GM19351 (cell line): ENCODE results near the gene ANKRD63.

Experiments
- ATAC-seq: cut with Tn5 transposase; IDR thresholded peaks from one replicate; pipeline ENCODE4 v1.9.1; 2021; ENCODE audit warnings: mild to moderate bottlenecking, moderate library complexity; ENCODE audit not compliant: unreplicated experiment

Gene ANKRD63

DNA sequence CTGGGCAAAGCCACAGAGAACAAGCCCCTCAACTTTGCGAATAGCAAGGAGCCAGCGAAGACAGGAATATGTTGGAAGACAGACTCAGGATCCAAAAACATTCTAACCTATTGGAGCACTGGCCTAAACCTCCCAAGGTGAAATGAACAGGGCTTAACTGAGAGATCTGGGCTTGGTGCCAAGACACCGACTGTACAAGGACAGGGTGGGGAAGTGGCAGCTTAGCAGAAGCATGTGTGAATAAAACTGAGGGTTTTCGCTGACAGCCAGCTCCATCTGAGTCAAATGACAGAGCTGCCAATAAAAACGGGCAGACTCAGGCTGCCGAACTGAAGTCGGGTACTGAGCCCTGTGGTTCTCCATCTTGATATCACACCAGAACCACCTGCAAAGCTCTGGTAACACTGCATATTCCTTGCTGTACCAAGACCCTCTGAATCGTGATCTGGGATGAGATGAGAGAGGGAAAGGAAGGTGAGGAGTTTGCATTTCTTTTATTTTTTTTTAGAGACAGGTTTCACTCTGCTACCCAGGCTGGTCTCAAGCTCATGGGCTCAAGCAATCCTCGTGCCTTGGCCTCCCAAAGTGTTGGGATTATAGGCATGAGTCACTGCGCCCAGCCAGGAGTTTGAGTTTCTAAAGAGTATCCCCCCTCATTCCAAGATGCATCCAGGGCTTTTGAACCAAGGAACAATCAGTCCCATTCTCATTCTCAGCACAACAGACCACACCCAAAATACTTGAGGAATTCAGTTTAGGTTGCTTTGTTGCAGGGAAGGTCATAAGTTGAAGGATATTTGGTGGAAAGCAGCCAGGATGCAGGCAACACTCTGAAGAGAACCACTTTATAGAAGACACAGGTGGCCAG is 30.9 kb upstream of the ANKRD63 start:
- ATAC-seq, result no peak

DNA sequence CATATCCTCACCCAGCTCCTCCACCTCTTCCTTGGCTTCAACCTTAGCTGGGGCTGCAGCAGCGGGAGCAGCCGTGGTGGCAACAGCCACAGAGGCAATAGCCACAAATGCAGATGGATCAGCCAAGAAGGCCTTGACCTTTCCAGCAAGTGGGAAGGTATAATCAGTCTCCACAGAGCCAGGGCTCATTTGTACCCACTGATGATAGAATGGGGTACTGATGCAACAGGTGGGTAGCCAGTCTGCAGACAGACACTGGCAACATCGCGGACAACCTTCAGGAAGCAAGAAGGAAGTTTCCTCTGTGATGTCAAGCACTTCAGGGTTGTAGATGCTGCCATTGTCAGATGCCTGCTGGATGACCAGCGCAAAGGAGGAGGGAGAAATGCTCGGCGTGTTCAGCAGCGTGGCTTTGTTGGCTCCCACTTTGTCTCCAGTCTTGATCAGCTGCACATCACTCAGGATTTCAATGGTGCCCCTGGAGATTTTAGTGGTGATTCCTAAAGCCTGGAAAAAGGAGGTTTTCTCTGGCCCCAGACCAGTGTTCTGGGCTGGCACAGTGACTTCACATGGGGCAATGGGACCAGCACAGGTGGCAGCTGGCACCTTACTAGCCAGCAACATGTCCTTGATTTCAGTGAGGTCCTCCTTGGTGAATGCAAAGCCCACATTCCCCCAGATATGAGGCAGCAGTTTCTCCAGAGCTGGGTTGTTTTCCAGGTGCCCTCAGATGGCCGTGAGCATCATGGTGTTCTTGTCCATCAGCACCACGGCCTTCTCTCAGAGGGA is 29.7 kb upstream of the ANKRD63 start:
- ATAC-seq, result no peak

DNA sequence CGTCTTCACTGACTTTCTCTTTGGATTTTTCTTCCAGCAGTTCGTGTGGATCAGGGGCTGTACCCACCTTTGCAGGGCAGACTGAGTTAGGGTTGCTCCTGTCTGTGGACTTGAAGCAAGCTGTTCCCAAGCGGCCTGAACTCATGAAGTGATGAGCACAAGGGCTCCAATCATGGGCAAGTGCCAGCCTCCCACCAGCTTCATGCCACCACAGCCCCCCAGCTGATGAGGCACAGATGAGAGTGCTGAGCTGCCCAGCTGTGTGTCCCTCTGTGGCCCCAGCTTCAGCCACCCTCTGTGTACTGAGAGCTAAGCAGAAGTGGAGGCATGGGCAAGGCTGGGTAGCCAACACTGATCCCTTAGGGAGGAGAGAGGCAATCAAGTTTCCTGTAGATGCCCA is 28.1 kb upstream of the ANKRD63 start:
- no peak for ATAC-seq

DNA sequence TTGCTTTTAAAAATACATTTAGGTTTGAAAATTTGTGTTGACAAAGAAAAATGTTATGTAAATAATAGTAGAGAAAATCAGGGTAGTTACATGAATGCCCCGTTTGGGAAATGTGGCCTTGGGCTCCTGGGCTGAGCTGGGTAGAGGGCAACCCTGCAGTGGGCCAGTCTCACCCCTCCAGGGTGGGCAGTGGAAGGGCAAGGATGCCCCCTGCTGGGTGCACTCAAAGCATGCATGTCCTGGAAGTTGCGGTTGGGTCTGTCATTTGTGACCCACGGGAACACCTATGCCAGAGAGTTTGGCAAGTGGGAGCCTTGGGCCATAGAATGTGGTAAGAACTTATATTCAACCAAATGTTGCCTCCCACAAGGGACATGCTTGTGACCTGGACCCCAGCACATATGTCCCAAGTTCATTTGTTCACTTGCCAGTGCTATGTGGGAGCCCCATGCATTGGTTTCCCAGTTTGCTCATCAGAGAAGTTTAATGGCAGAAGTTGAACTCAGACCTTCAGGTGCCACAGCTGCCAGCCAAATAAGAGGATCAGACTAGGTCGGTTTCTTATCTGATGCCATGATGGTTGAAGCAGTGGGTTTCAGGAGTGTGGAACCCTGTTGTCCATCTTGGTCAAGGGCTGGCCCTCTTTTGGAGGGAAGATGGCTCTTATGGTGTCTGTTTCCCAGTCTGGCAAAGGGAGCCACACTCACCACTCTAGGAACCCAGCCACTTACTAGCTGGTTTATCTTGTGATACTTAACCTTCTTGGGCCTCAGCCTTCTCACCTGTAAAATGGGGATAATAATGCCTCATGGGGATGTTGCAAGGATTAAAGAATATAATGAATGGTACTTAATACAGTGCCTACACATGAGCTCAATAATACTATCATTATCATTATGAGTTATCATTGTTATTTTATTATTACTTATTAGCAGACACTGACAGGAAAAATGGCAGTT is 27.4 kb upstream of the ANKRD63 start:
- no peak for ATAC-seq

DNA sequence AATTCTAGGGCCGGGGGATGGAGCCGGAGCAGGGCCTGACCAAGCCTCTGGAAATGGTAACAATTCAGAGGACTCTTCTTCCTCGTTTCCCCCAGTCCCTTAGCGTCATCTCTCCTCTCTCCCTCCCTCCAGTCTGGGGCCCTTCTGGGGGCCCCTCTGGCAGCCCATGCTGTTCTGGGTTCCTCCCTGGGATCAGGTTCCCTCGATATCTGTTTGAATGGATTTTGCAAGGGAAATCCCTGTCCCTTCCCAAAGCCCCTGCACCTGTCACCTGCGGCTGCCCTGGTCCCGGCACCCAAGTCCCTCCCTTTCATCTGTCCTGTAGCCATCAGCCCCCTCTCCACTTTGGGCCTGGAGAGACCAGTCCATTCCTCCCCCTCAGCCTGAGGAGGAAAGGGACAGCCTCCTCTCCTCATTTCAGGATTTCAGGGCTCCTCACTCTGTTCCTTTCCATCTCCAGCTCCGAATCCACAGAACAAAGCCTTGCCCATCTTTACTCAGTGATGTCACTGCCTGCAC is 26.5 kb upstream of the ANKRD63 start:
- no peak for ATAC-seq

DNA sequence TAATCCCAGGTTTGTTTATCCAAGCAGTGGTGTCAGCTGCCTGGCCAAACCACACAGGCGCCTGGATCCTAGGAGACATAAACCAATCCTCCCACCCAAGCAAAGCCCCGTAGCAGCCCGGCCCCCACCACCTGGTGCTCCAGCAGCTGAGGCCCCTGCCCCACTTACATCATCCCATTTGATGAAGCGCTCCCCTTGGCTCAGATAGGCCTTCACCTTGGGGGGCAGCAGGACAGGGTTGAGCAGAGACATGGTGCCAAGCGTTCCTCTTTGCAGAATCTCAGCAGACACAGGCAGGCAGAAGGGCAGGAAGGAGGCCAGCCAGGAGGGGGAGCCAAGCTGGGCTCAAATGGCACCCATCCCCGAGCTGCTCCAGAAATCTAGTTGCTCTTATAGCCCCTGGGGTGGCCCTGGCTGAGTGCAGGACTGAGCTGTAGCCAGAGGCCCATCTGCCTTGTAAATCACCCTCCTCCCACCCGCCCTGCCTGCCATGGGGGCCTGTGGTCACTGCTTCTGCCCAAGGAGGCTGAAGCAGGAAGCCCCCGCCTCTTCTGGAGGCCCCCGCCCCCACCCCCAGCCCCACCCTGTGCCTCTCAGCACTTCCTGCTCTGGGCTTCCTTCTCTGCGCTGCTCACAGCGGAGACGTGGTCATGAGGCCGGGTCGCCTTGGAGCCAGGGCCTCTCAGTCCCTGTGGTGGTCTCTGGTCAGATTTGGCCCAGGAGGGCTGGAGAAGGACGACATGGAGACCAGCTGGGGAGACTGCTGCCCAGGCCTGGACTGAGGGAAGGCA is 24.8 kb upstream of the ANKRD63 start, which contains the start of gene PLCB2:
PLCB2 (minus strand) TSS at position 515 of the 791 bp plus-strand sequence; CDS start at position 252, 263 bp downstream.
- ATAC-seq, result peak; percentile 62

DNA sequence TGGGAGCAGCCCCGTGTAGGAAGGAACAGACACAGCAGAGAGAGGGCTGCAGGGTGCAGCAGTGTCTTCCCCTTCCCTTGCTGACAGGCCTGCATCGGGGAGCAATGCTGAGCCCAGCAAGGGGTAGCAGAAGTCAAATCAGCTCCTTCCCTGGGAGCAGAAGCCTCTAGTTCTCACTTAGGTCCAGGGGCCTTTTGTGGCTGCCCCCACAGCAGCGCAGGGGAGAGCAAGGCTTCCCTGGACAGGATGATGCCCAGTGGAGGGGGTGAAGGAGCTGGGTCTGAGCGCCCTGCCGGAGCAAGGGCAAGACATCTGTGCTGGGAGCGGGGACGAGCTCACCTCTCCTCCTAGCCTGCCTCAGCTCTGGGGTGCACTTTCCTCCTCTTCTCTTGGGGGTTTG is 24.0 kb upstream of the ANKRD63 start:
- no peak for ATAC-seq

DNA sequence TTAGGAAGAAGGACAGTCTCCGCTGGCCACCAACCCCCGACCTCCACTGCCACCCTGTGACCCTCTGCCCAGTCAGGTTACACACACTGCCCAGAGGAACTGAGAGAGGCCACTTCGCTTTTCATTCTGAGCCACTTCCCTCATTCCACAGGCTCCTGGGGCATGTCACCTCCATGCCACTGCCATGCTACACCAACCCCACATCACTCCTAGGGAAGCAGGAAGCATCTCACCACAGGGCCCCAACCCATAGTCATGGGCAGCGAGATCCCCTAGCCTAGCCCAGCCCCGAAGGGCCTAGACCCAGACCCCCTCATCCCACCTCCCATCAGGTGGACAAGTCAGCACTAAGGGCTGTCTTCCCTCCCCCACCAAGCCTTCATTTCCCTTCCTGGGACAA is 23.5 kb upstream of the ANKRD63 start:
- ATAC-seq, result no peak

DNA sequence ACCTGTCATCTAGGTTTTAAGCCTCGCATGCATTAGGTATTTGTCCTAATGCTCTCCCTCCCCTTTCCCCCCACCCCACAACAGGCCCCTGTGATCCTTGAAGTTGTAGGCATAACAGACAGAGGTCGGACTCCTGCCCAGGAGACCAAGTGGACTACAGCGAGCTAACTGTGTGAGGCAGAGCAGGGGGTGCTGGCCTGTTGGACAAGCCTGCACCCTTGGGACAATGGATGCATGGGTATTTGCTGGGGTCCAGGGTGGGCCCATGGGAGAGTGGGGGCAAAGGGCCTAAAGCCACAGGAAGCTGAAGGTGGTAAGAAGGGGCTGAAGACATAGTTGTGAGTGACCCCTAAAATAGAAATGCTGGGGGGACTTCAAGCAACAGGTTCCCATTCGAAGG is 22.4 kb upstream of the ANKRD63 start:
- ATAC-seq, result no peak

DNA sequence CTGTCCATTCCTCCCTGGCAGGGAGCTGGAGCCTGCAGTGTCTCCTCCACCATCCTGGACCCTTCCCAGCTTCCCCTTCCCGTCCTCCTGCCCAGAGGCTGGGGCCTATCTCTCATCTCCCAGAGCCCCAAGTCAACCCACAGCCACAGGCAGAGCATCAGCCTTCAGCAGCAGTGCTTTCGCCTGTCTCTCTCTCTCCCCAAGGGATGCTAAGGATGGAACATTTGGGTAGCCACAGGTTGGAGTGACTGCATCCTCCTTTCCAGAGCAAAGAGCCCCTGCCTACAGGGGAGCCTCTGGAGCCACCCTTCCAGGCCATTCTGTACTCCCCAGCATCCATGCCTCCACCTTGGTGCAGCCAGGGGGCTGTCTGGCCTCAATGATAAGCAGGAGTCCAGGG is 20.7 kb upstream of the ANKRD63 start:
- ATAC-seq, result no peak

DNA sequence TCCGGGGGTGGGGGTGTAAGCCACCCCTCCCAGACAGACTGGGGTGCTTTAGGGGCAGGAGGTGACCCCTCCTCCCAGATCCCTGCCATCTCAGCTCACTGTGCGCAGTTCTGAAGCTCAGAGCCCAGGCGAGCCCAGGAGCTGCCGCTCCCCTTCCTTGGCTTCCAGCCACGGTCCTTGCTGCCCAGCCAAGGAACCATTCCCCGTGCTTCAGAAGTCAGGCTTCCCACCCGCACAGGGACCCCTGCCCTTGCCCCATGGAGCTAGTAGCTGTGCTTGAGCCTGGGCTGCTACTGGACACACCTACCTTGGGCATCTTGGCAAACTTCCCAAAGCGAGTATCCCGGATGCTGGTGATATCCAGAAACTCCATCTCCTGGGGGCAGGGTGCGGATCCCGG is 20.1 kb upstream of the ANKRD63 start:
- no peak for ATAC-seq

DNA sequence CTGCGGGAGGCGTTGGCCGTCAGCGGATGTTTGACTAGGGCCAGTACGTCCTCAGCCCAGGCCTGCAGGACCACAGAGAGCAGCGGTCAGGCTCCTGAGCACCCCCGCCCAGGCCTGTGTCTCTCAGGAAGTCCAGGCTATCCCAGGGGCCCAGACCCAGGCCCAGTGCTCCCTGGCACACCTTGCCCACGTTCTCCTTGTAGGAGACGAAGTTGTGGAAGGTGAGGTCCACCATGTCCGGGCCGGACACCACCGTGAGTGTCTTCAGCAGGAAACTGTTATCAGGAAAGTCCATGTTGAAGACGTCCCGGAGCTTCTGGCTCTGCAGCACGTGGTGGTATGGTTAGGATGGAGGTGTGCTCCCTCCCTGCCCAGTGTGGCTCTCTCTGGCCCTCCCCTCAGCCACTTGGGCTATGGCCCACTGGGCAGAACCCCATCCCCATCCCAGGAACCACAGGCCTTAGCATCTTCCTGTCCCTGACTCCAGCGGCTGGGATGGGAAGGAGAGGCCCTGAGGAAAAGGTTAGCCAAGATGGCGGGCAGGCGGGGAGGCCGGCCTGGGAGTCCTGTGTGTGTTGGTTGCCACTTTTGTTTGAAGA is 19.5 kb upstream of the ANKRD63 start:
- no peak for ATAC-seq

DNA sequence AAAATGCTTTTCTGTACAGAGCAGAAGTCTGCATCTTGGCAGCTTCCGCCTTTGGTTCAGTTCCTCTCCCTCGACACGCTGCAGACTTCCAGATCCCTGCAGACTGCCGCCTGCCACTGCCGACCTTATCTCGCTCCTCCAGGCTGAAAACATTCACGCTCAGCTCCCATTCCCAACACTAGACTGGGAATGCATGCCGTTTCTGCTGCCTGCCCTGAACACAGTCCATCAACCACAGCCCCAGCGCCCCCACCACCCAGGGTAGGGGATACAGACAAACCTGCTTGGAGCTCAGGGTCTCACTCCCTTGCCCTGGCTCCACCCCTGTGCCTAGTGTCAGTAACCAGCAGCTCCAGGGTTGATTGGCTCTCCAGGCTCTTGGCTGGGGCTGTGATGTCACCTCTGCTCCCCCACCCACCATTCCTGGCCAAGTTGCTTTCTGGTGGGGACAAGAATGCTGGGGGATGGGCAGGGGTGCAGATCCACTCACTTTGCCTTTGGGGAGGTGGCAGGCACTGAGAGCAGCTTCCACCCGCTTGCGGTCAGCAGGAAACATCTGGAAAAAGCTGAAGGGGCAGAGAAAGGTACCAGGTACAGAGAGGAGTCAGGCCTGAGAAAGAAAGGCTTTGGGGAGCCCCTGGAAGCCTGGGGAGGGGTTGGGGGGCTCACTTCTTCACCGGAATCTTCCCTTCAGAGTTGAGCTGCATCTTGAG is 18.8 kb upstream of the ANKRD63 start:
- ATAC-seq, result no peak

DNA sequence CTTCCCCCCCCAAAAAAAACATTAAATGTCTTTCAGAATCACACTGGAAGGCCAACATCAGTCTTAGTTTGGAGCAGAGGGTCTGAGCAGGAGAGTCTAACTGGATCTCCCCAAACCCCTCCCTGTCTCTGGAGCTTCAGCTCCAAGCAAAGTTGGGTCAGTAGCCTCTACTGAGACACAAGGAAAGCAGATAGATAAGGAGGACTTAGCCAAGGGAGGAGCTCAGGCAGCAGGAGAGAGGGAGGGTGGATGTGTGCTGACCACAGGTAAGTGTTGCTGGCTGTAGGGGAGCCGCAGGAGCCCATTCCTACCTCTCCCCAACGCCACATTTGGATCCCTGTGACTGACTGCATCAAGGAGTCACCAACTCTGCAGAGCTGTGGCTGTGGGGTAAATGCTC is 17.9 kb upstream of the ANKRD63 start:
- no peak for ATAC-seq

DNA sequence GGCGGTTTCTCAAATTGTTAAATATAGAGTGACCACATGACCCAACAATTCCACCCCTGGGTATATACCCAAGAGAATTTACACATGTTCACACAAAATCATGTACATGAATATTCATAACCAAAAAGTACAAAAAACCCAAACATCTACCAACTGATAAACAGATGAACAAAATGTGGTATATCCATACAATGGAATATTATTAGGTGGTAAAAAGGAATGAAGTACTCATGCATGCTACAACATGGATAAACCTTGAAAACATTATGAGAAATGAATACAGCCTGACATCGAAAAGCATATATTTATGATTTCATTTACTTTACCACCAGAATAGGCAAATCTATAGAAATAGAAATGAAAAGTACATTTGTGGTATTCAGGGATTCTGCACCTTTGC is 17.5 kb upstream of the ANKRD63 start:
- no peak for ATAC-seq

DNA sequence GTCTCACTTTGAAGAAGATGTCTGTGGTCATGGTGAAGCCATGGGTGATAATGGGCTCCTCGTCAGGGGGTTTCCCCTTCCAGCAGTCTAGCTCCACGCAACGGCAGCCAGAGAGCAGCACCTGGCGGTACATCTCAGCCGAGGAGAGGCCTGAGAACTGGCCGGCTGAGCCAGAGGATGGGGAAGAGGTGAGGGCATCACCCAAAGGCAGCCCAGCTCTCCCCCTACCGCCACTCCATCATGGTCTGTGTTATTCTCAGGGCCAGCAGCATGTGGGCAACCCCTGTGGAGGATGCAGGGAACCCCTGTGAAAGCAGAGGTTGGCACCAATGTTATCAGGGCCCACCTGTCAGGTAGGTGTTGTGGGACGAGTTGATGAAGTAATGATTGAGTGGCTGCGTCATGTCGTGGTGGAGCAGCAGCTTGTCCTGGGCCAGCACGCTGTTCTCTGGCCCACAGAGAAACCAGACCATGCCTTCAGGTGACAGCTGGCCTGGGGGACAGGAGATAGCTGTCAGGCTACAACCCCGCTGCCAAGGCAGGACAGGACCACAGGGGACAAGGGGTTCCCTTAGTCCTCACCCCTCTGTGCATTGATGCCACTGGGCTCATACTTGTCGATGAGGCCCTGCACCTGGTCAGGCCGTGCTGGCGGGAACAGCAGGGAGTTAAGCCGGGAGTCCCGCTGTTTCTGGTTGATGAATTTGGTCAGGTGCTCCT is 15.5 kb upstream of the ANKRD63 start:
- no peak for ATAC-seq

DNA sequence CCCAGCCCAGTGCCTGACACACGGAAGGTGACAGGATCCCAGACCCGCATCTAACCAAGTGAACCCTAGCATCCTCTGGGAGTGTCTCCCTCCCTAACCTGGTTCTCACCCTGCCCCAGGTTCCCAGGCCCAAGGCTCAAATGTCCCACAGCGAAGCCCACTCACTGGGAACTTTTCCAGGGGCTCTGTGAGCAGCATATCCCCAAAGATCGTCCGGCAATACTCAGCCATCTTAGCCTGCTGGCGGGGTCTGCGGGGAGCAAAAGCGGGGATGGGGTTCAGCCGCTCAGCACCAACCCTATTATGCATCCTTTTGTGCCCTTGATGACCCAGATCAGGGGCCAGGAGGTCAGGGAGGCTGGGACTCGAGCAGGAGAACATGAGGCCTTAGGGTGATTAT is 14.5 kb upstream of the ANKRD63 start:
- no peak for ATAC-seq

DNA sequence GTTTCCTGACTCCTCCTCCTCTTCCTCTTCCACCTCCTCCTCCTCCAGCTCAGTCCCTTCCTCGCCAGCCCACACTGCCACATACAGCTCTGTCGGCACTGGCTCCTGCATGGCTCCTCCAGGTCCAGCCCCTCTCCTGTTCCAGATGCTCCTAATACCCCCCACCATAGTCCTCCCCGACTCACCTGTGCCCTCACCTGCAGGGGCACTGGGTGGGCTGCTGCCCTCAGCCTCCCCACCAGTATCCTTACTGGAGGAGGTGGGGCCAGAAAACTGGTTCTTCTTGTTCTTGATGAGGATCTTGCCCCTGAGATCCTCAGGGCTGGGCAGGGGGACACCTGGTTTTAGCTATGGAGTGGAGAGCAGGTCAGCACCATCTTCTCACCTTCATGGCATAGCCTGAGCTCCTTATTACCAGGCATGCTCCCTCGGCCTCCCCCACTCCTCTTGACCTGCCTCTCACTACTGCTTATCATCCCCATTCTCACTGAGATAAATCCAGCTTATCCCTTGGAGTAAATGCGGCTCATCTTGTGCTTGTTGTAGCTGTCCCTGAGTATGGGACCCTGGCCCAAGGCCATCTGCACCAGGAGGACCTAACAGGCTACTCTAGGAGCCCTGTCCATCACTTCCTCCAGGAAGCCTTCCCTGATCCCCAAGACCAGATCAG is 13.8 kb upstream of the ANKRD63 start:
- no peak for ATAC-seq
